Stimulated activated CD8-positive, alpha-beta memory T cell treated with anti-CD3 and anti-CD28 coated beads, Interleukin-7, amount 100 ng/mL, for 24 hours (primary cell): ENCODE measurements around the gene RDH14.

Source experiments
- DNase-seq: peaks from one replicate; pipeline ENCODE4 v3.0.0-alpha.2; 2020; ENCODE audit warnings: low read depth

The RDH14 gene

GRCh38 chr2:18520451-18521425 is 39.7 kb downstream of the RDH14 start:
- DNase-seq, result peak; percentile 62

GRCh38 chr2:18519914-18520450 is 40.5 kb downstream of the RDH14 start:
- DNase-seq, result no peak

DNA sequence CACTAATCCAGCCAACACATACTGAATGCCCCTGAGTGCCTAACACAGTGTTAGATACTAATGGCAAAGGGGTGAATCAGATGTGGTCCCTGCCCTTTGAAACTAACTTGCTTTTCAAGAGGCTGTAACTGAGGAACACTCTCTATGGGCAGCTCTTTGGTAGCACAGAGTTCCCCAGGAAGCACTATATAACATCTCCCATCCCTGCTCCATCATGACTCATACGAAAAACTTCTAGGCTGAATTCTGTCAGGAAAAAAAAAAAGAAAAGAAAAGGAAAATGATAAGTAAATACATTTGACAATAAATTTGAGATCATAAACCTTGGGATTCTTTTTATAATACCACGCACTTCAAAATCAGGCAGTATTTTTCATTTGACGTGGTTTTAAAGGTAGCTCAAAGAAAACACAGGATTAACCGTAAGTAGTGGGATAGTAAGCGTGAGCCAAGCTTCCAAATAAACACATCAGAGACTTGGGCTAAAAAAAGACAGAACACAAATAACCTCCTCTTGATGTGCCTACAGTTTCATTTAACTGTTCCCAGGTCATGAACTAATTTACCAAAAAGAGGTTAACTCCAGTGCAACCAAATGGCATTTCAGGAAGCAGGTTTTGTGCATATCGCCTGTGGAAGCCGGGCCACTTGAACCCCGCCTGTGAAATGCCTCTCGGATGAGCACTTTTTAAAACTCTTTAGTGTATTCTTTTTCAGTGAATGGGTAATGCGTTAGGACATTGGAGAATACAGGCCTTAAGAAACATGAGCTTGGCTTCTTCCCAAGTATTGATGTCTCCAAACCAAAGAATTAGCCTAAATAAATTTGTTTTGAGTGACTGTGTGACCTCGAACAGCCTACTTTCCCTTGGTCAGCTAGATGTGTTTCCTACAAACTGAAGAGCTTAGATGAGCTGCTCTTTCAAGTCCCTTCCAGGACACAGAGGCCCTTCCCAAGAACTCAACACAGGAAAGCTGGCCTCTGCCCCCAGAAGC is 42.0 kb downstream of the RDH14 start:
- DNase-seq, result no peak

DNA sequence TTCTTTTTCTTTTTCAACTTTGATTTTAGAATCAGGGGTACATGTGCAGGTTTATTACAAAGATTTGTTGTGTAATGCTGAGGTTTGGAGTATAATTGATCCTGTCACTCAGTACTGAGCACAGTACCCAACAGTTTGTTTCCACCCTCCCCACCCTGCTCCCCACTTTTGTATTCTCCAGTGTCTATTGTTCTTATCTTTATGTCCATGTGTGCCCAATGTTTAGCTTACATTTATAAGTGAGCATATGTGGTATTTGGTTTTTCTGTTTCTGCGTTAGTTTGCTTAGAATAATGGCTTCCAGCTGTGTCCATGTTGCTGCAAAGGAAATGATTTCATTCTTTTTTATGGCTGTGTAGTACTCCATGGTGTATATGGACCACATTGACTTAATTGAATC is 43.1 kb downstream of the RDH14 start:
- DNase-seq, result no peak

DNA sequence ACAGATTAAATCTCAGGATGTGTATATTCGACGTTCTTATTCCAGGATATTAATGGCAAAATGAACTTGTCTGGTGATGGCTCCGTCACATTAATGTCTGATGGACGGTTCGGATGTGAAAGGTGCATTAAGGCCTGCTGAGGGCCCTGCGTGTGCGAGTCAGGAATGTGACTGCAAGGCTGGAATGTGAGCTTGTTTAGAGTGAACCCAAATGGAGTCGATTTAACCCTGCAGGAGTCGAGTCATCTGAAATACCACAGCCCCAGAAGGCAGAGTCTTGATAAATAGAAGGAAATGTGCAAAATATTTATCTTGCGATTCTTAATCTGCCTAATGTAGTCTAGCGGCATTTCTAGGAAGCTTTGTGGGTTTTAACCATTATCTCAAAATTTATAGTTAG is 44.3 kb downstream of the RDH14 start:
- no peak for DNase-seq

GRCh38 chr2:18514526-18515461 is 45.7 kb downstream of the RDH14 start:
- DNase-seq, result no peak

DNA sequence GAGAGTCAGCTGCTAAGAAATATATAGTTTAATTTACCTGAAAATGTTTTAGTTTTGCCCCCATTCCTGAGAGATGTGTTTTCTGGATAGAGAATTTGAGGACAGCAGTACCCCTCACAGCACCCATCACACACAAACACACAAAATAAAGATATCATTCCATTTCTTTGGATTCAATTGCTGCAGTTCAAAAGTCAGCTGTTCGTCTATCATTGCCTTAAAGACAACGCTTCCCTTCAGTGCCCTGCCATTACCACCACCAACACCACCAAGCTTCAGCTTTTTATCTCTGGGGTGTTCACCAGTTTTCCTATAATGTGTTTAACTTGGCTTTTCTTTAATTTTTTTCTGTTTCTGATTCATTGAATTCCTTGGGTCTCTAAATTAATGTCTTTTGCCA is 49.7 kb downstream of the RDH14 start:
- DNase-seq, result no peak

DNA sequence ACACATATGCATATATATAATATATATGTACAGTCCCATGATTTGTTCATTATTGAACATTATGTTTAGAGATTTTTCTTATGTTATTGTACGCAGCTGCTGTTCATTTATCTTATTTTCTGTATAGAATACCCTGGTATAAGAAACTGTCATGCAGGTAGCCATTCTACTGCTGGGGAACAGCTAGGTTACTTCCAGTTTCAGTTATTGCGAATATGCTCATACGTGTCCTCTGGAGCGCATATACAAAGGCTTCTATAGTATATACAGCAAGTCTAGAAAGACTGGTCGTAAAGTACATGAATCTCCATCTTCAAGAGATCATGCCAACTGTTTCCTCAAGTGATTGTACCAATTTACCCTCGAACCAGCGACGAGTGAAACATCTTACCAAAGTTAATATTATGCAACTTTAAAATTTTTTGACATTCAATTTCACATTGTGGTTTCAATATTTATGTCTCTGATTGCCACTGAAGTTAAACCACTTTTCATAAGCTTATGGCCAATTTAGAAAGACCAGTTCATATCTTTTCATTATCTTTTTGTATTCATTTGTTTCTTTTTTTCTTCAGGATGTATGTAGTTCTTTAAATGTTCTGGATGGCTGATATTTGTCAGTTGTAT is 53.5 kb downstream of the RDH14 start:
- no peak for DNase-seq

DNA sequence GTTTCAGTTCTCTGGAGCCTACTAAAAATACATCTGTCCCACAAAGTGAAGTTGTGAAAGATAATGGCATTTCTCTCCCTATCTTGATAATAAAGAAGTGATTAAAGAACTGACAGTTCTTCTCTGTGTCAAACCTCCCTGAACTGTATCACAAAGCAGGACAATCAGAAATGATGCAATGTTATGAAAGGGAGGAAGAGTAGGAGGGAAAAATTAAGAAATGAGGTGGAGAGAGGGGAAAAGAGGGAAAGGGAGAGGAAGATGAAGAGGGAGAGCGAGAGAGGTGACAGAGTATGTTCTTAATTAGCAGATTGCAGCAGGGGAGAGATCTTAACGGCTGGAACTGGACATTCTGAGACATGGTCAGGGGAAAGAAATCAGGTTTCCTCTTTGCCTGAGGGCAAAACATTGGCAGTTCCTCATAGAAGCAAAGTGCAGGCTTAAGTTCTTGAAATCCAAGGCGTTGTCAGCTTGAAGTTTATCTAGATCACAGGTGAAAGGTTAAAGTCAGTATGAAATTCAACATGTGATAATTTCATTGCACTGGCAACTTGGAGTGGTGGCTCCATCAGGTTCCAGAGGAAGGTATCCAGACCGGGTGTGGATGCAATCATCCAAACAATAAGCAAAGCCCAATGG is 54.6 kb downstream of the RDH14 start:
- DNase-seq, result no peak
